DMS79 treated with DMSO at 0.1 percent for 48 hours (cell line): ENCODE measurements around the gene BBS1.

Experiments used
- DNase-seq: peaks from one replicate; lab custom pipeline; 2025; lab: John Stamatoyannopoulos, UW

Gene BBS1

DNA sequence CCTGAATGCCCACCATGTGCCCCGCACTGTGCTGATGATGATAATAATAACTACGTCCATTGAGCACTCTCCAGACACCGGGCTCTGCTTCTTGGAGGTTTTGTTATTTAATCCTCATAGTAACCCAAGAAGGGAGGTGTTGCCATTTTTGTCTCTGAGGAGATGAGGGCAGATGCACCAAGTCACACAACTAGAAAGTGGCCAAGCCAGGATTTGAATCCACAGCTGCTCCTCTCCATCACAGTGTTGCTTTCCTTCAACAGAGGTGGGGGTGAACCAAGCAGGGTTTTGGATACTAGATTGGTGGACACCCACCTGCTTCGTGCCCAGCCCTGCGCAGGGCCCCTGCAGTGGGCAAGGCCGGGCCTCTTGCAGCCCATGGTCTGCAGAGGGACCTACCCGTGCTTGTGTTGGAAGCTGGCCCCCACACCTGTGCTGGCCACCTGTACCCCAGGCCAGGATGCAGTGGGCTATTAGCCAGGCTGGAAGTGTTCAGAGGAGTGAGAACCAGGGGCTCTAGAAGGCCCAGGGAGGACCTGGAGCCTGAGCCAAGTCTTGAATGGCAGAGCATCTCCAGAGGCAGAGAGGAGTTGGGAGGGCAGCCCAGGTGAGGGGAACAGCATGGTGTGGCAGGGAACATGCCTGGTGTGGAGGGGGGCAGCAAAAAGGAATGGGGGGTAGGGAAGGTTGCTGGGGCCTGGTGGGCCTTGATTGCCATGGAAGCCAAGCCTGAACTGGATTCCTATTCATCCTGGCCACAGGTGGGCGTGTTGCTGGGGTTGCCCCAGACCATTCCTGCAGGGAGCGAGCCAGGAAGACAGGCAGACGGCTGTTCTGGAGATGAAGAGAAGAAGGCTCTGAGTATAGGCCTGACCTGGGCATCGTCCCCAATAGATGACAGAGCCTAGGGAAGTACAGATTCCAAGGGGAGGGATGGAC, 32.9 kb upstream of the BBS1 start:
- no peak for DNase-seq

DNA sequence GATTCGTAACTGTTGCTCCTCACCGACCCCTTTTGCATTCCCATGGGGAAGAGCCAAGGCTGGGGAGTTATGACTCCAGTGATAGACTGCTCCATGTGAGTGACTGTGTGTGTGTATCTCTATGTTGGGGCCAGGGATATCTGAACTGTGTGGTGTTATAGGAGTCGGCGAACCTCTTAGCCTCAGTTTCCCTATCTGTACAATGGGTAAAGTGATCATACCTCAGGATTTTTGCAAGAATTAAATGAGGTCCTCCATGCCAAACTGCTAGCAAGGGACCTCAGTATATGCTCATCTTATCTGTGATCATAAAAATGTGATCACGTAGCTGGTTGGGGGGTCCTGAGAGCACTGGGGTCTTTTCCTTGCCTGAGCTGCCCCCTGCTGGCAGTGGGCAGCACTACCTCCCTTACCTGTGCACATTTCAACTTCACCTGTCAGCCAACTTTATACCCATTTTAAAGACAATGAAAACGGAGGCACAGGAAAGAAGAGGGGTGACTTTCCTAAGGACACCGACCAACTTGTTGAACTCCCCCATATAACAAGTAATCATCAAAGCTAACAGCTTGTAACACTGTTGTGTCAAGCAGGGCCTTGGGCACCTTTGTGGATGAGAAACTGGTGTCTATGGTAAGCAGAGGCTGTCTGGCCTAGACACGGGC, 31.6 kb upstream of the BBS1 start:
- peak; percentile 21 for DNase-seq

- peak; percentile 82 for DNase-seq
Measured at GRCh38 chr11:66479394-66480116, 30.9 kb upstream of the BBS1 start.

DNA sequence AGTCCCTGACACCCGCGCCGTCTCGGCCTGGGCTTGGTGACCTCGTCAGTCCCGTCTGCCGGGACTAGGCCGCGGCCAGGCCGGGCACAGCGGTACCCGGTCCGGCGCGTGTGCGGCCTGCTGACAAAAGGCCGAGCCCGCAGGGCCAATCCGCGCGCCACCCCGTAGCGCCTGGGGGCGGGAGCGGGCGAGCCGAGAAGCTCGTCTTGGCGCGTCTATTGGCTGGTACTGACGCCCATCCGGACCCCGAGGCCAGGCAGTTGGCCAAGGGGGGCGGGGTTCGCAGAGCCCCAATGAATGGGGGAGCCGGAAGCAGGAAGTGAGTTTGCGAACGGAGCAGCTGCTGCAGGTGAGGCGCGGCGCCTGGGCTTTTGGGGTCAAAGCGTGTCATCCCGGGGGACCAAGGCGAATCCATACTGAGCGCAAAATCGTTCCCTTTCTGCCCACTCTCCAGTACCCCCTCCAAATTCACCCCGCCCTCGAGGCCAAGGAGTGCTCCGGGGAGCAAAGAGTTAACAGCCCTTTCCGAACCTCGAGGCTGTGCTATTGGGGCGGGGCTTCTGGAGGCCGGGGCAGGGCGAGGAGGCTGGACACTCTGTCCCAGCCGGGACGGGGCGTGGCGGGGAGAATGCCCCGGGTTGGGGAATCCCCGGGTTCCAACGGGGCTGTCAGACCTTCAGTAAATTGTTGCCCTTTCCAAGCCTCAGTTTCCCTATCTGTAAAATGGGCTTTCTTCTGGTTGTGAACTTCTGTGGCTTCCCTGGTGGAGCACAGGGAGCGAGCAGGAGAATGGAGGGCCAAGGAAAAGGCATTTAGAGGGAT, 30.1 kb upstream of the BBS1 start, which contains the start of gene DPP3:
DPP3 (plus strand) TSS at position 318 of the 822 bp plus-strand sequence. CDS start 1,767 bp downstream, outside the sequence.
- peak; percentile 93 for DNase-seq

DNA sequence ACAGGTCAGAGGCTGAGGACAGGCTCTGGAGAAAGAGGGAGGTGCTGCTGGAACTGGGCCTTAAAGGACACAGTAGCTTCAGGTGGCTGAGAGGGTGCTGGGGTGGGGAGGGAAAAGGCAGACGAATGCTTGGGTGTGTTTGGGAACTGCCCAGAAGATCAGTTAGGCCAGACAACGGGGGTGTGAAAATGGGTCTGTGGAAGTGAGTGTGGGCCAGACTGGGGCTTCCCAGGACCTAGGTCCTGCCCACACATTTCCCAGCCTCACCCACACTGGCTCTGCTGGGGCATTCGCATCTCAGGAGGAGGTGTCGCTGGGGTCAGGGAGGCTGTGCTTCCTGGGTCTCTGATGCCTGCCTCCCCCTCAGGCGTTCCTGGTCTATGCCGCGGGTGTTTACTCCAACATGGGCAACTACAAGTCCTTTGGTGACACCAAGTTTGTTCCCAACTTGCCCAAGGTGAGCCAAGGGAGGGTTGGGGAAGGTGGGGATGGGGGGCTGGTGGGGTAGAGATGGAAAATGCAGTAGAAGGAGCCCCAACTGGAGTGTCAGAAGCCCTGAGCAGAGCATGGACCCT, 25.5 kb upstream of the BBS1 start:
- no peak for DNase-seq

DNA sequence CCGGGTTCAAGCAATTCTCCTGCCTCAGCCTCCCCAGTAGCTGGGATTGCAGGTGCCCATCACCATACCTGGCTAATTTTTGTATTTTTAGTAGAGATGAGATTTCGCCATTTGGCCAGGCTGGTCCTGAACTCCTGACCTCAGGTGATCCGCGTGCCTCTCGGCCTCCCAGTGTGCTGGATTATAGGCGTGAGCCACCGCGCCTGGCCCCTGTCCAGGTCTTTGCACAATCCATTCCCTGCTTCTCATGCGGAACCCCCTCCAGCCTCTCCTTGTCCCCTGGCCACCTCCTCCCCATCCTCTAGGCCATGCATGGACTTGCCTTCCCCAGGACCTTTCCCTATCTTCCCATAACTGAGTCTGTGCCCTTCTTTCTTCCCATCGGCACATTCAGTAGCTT, 21.5 kb upstream of the BBS1 start:
- no peak for DNase-seq

DNA sequence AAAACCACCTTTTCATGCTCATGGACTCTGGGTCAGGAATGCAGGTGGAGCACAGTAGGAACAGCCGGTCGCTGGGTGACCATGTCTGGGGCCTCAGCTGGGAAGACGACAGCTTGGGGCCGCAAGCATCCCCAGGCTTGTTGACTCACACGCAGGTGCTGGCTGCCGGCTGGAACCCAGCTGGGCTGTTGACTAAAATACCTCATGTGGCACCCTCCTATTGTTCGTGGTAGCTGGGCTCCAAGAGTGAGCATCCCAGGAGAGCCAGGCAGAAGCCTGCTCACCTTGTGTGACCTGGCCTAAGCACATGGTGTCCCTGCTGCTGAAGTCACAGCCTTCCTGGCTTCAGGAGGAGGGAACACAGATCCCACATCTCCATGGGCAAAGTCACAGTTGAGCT, 20.8 kb upstream of the BBS1 start:
- DNase-seq, result no peak

GRCh38 chr11:66491315-66491935, 19.0 kb upstream of the BBS1 start:
- no peak for DNase-seq

DNA sequence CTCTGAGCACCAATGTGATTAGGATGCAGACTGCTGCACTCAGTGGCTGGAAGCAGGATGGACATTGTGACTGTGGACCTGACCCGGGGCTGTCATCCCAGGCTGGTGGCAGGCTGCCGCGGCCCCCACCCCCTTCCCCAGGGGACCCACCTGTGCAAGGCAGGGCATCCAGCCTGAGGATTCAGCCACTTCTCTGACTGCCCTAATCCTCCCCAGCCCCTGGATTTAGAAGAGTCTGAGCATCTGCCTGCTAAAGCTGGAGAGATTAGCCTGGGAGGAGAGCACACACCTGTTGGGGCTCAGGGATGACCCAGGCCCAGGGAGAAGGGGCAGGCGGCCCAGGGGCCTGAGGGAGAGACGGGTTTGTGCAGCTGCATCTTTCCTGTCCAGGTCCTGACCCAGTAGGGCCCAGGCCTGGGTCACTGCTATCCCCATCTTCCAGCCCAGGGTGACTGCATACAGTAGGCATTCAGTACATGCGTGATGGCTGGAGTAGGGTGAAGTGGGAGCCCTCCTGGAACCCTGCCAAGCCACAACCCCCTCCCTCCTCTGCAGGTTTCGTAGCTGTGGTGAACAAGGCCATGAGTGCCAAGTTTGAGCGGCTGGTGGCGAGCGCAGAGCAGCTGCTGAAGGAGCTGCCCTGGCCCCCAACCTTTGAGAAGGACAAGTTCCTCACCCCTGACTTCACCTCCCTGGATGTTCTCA, 18.1 kb upstream of the BBS1 start:
- peak; percentile 33 for DNase-seq

DNA sequence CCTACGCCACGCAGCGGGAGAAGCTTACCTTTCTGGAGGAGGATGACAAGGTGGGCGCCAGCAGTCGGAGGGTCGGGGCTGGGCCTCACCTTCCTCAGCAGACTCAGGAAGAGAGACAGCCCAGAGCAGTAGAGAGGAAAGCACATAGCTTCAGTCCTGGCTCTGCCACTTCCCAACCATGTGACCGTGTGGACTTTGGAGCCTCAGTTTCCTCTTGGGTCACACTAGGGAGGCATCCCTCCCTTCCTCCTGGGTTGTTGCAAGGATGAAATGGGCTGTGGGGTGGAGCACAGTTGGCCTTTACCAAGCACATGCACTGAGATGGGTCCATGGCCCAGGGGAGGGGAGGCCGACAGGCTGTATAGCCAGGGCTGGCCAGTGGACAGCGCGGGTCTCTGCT, 17.3 kb upstream of the BBS1 start:
- no peak for DNase-seq

GRCh38 chr11:66494458-66494857, 16.0 kb upstream of the BBS1 start:
- no peak for DNase-seq

- DNase-seq, result no peak
Measured at GRCh38 chr11:66494935-66495334, 15.5 kb upstream of the BBS1 start.

- DNase-seq, result no peak
Measured at GRCh38 chr11:66495401-66495854, 15.0 kb upstream of the BBS1 start.

- no peak for DNase-seq
Measured at GRCh38 chr11:66497206-66497605, 13.2 kb upstream of the BBS1 start.

GRCh38 chr11:66498506-66498905, 11.9 kb upstream of the BBS1 start:
- no peak for DNase-seq

DNA sequence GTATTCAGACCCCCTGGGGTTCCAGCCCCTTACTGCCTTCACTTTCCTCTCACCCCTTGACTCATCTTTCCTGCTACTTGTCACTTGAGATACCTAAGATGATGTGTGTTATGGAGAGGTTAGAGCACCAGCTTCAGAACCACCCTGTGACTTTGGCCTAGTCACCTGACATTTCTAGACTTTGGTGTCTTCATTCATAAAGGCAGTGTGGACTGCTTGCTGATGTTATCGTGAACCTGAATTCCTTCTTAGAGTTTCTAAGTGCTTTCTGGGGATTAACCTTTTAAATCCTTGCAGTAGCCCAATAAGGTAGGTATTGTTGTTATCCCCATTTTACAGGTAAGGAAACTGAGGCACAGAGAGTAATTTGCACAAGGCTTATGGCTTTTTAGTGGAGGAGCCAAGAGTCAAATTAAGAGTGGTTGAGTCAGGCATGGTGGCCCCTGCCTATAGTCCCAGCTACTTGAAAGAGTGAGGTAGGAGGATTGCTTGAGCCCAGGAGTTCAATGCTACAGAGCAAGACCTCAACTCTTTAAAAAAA, 5.1 kb upstream of the BBS1 start:
- DNase-seq, result no peak

- DNase-seq, result no peak
Measured at GRCh38 chr11:66509131-66509561, 1.3 kb upstream of the BBS1 start.

DNA sequence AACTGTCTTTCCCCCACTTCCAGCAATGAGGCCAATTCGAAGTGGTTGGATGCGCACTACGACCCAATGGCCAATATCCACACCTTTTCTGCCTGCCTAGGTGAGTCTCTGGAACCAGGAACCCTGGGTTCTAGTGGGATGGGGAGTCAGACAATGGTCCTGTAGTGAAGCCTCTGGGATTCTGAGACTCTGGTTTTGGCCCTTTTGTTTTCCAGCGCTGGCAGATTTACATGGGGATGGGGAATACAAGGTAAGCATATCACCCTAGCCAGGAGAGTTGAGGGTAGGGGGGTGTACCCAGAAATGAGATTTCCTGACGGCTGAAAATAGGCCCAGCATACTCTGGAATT, 530 bp downstream of the BBS1 start:
- DNase-seq, result no peak

DNA sequence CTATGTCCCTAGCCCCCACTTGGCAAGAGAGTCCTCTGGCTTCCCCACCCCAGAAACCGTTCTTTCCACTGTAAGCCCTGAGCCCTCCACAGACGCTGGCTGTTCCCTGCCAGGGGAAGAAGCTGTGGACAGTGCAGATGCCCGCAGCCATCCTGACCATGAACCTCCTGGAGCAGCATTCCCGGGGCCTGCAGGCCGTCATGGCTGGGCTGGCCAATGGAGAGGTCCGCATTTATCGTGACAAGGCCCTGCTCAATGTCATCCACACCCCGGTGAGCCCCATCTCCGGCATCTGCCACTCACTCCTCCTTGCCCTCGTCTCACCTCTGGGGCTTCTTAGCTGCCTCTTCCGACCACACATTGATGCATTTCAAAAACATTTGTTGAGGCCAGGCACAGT, 13.2 kb downstream of the BBS1 start:
- DNase-seq, result no peak
